Neural progenitor cell (in vitro differentiated cells): ENCODE data around the gene IGFBP6.

Source experiments
- EZH2 ChIP-seq: fragments of 200-600 bp; sonication (generic); IDR thresholded peaks from 2 replicates; pipeline ENCODE4 v1.6.1; 2017; ENCODE audit warnings: antibody characterized with exemption, mild to moderate bottlenecking, moderate library complexity
- TF ChIP-seq, protein P1 (sequence below): fragments of 200-600 bp; sonication (generic); IDR thresholded peaks from 2 replicates; pipeline ENCODE4 v1.5.1; 2017; ENCODE audit warnings: antibody characterized with exemption, mild to moderate bottlenecking

DNA sequence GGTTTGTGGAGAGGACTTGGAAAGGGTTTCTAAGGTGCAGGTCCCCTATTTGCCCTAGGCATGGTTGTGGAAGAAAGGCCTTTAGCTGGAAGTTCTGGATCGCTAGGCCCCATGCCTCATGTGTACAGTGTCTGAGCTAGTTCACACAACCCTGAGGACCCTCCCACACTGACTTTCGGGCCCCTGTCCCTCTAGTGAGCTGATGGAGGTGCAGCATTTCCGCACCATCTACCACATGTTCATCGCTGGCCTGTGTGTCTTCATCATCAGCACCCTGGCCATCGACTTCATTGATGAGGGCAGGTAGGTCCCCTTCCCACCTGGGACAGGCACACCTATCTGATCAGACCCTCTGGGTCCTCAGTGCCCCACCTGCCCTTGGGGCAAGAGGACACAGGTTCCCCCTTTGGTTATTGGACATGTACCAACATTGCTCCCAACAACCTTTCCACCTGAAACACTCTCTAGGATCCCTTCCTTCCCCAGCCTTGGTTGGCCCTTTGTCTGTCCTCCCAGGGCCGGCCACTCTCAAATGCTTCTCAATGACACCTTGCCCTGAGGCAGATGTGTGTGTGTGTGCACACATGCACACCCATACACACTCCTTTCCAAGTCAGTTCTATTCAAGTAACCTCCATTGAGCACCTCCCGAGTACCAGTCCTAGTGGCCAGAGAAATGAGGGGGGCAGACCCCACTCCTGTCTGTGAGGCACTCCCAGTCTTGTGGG is 8.4 kb downstream of the IGFBP6 start:
- TF ChIP-seq, protein P1, sequence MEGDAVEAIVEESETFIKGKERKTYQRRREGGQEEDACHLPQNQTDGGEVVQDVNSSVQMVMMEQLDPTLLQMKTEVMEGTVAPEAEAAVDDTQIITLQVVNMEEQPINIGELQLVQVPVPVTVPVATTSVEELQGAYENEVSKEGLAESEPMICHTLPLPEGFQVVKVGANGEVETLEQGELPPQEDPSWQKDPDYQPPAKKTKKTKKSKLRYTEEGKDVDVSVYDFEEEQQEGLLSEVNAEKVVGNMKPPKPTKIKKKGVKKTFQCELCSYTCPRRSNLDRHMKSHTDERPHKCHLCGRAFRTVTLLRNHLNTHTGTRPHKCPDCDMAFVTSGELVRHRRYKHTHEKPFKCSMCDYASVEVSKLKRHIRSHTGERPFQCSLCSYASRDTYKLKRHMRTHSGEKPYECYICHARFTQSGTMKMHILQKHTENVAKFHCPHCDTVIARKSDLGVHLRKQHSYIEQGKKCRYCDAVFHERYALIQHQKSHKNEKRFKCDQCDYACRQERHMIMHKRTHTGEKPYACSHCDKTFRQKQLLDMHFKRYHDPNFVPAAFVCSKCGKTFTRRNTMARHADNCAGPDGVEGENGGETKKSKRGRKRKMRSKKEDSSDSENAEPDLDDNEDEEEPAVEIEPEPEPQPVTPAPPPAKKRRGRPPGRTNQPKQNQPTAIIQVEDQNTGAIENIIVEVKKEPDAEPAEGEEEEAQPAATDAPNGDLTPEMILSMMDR = no peak
- TF ChIP-seq EZH2 = no peak
